HepG2 (cell line): ENCODE measurements around the gene TMIGD3. TPM values are rescaled to one million over a fixed set of nuclear protein-coding genes. Genes with fewer than 3 reads are reported as not detected.

Experiments used
- ATAC-seq: fragments of 200-7000 bp; cut with Tn5 transposase; 3 replicates; pipeline ENCODE4 v1.9.1; 2020; ENCODE audit warnings: mild to moderate bottlenecking, moderate library complexity
- BruUV-seq: library from RNA; stranded (reverse); fragments of 400-500 nt; replicated peaks from 2 replicates; lab custom pipeline; 2021; lab: Mats Ljungman, UMichigan
- CTCF ChIA-PET: fragments of 300-600 bp; formaldehyde crosslinking; extraction: SDS; loops from one replicate; lab custom pipeline; 2021; ENCODE audit warnings: low total read pairs, inconsistent platforms, low intra/inter-chr PET ratio; lab: Yijun Ruan, JAX
- POLR2A ChIA-PET: fragments of 350-600 bp; sonication (Branson Sonifier 250); formaldehyde crosslinking; loops from one replicate; lab custom pipeline; 2020; ENCODE audit warnings: antibody characterized with exemption, inconsistent platforms; lab: Yijun Ruan, JAX
- DNase-seq: peaks from one replicate; pipeline ENCODE4 v3.0.0-alpha.2; 2015; ENCODE audit warnings: low spot score
- FAIRE-seq: peaks from 3 replicates; lab custom pipeline; 2011; peaks lifted over from hg19 to GRCh38; lab: Jason Lieb, UNC
- H2AFZ ChIP-seq: one replicate; pipeline ENCODE4 v1.6.1; 2011; ENCODE audit warnings: low read length, inconsistent platforms
- H3K27ac ChIP-seq: fragments of 300-600 bp; 3 replicates; pipeline ENCODE4 v1.8.0; 2011; ENCODE audit warnings: mixed run types, mild to moderate bottlenecking, mixed read lengths, low read length, inconsistent platforms; ENCODE audit not compliant: insufficient read depth; ENCODE audit errors: extremely low read length
- H3K27me3 ChIP-seq, 2 experiments: fragments of 200-600 bp in 1 of 2; 2 replicates in 1 of 2; 3 replicates in 1 of 2; pipeline versions ENCODE4 v1.6.0 to v1.8.0; 2011; ENCODE audit warnings: low read length in 2 of 2, mild to moderate bottlenecking in 2 of 2, moderate library complexity in 2 of 2, inconsistent platforms in 1 of 2; ENCODE audit not compliant: insufficient read depth in 2 of 2, control insufficient read depth in 1 of 2
- H3K36me3 ChIP-seq, 2 experiments: fragments of 200-600 bp in 1 of 2; replicated peaks in 1 of 2; 2 replicates in 1 of 2; 3 replicates in 1 of 2; pipeline versions ENCODE4 v1.5.1 to v1.8.0; 2011; ENCODE audit warnings: low read length in 2 of 2, inconsistent platforms in 1 of 2; ENCODE audit not compliant: insufficient read depth in 2 of 2, control insufficient read depth in 1 of 2
- H3K4me1 ChIP-seq: 2 replicates; pipeline ENCODE4 v1.5.1; 2012; ENCODE audit warnings: low read length, inconsistent platforms; ENCODE audit not compliant: insufficient read depth
- H3K4me2 ChIP-seq: 2 replicates; pipeline ENCODE4 v1.6.0; 2011; ENCODE audit warnings: low read depth, low read length, inconsistent platforms
- H3K4me3 ChIP-seq, 3 experiments: fragments of 200-600 bp in 1 of 3; sonication (generic), shearing (Covaris generic) in 1 of 3; replicated peaks in 1 of 3; 2 replicates each; pipeline ENCODE4 v1.5.1; 2011 to 2016; ENCODE audit warnings: low read length in 3 of 3, inconsistent platforms in 2 of 3, low read depth in 2 of 3, mild to moderate bottlenecking in 2 of 3, control low read depth in 1 of 3, mixed read lengths in 1 of 3; ENCODE audit not compliant: insufficient read depth in 1 of 3
- H3K79me2 ChIP-seq: one replicate; pipeline ENCODE4 v1.6.1; 2011; ENCODE audit warnings: low read length, inconsistent platforms; ENCODE audit not compliant: insufficient read depth
- H3K9ac ChIP-seq: 2 replicates; pipeline ENCODE4 v1.6.0; 2011; ENCODE audit warnings: mild to moderate bottlenecking, low read depth, low read length, inconsistent platforms; ENCODE audit not compliant: insufficient read depth
- H3K9me3 ChIP-seq: 2 replicates; pipeline ENCODE4 v1.5.1; 2012; ENCODE audit warnings: mild to moderate bottlenecking, low read length
- H4K20me1 ChIP-seq: 2 replicates; pipeline ENCODE4 v1.6.0; 2011; ENCODE audit warnings: inconsistent platforms, mild to moderate bottlenecking, low read length, moderate library complexity; ENCODE audit not compliant: insufficient read depth
- DPF2 ChIP-seq: sonication (generic); formaldehyde crosslinking; IDR thresholded peaks from 2 replicates; pipeline ENCODE4 v1.4.0; 2020; ENCODE audit warnings: mild to moderate bottlenecking, low read depth, missing genetic modification reagents, borderline replicate concordance
- ESRRA ChIP-seq: sonication (generic); formaldehyde crosslinking; IDR thresholded peaks from 2 replicates; pipeline ENCODE4 v1.5.1; 2020; ENCODE audit warnings: mild to moderate bottlenecking, low read depth, missing genetic modification reagents
- HOXA3 ChIP-seq: sonication (generic); formaldehyde crosslinking; IDR thresholded peaks from 2 replicates; pipeline ENCODE4 v1.5.0; 2020; ENCODE audit warnings: missing genetic modification reagents
- ZNF234 ChIP-seq: sonication (generic); formaldehyde crosslinking; conservative IDR thresholded peaks from 2 replicates; pipeline ENCODE4 v1.5.1; 2020; ENCODE audit warnings: mild to moderate bottlenecking, missing genetic modification reagents
- ZNF34 ChIP-seq: sonication (generic); formaldehyde crosslinking; IDR thresholded peaks from 2 replicates; pipeline ENCODE4 v1.4.0; 2020; ENCODE audit warnings: mild to moderate bottlenecking, missing genetic modification reagents, borderline replicate concordance
- WGBS: methylation state at CpG from one replicate; pipeline ENCODE4 v1.1.6; 2017; ENCODE audit warnings: low lambda C conversion rate; 5-methylcytosine and 5-hydroxymethylcytosine counted together
- in situ Hi-C: cut with HindIII; loops from 2 replicates; pipeline ENCODE4 v1.10.0; 2017; ENCODE audit warnings: low pct_unique_long_range_greater_than_20kb; ENCODE audit not compliant: extremely low pct_ligation_motif_present
- intact Hi-C: fragments of 100-400 bp; cut with micrococcal nuclease; formaldehyde crosslinking; loops from one replicate; pipeline ENCODE4 v1.10.0; 2022; ENCODE audit not compliant: unreplicated experiment
- polyA plus RNA-seq, 8 experiments: library from polyadenylated mRNA; depleted of rRNA in 3 of 8; stranded (reverse) in 7 of 8; unstranded in 1 of 8; fragments of >200 nt; fragmentation: Illumina TruSeq in 4 of 8; extraction: Trizol in 4 of 8; gene quantifications; 2 replicates each; pipeline versions ENCODE4 v1.2.1 to v1.2.3, GENCODE V29; 2011 to 2016; ENCODE audit warnings: low read depth in 4 of 8, missing spikeins in 1 of 8, mixed read lengths in 1 of 8; ENCODE audit not compliant: insufficient read depth in 1 of 8
- total RNA-seq, 5 experiments: library from RNA; depleted of rRNA; stranded (reverse); fragments of >200 nt; fragmentation: Illumina TruSeq; extraction: Trizol; gene quantifications; 2 replicates each; pipeline ENCODE4 v1.2.3, GENCODE V29; 2016; ENCODE audit warnings: low read depth in 1 of 5
- TF ChIP-seq, protein P1 (sequence below): sonication (generic); formaldehyde crosslinking; IDR thresholded peaks from 2 replicates; pipeline ENCODE4; 2020; ENCODE audit warnings: missing genetic modification reagents, mild to moderate bottlenecking, borderline replicate concordance

TMIGD3 gene
- total and polyA plus RNA-seq, 2 of the 13 experiments (the other 11 are each of a cell fraction or from before 2014, with no cell fraction given): not detected

DNA sequence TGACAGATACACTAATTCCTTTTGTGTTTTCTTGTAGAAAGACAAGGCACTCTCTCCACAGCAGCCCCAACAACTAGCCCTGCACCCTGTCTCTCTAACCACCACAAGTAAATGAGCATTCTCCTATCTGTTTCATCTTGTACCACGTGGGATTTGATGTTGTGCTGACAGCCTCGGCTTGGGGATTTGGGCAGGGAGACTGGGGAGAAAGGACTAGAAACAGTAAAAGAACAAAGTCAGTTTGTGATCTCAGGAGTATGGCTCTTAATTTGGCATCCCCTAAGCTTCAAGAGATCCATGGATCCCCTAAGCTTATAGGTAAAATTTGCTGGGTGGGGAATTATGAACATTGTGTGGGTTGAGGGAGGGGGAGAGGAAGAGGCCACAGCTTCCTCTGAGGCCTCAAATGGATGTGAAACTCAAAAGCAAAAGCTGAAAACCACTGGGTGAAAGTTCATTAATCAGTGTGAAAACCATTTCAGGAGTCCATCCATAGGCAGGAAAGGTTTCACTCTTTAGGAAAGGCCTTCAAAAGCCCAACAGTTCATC lies 26.6 kb downstream of the TMIGD3 start:
- Histone ChIP-seq H3K9me3 (no peaks in the 10 kb centered on the region), H4K20me1 (no peaks in the 10 kb centered on the region), H3K27ac (no peak overlapping the region), H3K4me1 (peaks cover 13% of the 10 kb centered on the region), H3K4me3 (no peak overlapping the region), H3K36me3 (no peaks in the 10 kb centered on the region), H3K79me2 (no peaks in the 10 kb centered on the region), H3K27me3 (no peaks in the 10 kb centered on the region), H3K4me2 (no peak overlapping the region), H2AFZ (no peak overlapping the region), H3K9ac (no peak overlapping the region)
- WGBS: 52% methylated on average over 2 of the region's 2 CpGs
- in situ Hi-C loops: no loop called here
- intact Hi-C loops: no loop called here
- ATAC-seq: no peak
- TF ChIP-seq DPF2 (CRISPR knock-in tag) (no peak), ZNF34 (CRISPR knock-in tag) (no peak), ZNF234 (CRISPR knock-in tag) (no peak)
- TF ChIP-seq, protein P1, sequence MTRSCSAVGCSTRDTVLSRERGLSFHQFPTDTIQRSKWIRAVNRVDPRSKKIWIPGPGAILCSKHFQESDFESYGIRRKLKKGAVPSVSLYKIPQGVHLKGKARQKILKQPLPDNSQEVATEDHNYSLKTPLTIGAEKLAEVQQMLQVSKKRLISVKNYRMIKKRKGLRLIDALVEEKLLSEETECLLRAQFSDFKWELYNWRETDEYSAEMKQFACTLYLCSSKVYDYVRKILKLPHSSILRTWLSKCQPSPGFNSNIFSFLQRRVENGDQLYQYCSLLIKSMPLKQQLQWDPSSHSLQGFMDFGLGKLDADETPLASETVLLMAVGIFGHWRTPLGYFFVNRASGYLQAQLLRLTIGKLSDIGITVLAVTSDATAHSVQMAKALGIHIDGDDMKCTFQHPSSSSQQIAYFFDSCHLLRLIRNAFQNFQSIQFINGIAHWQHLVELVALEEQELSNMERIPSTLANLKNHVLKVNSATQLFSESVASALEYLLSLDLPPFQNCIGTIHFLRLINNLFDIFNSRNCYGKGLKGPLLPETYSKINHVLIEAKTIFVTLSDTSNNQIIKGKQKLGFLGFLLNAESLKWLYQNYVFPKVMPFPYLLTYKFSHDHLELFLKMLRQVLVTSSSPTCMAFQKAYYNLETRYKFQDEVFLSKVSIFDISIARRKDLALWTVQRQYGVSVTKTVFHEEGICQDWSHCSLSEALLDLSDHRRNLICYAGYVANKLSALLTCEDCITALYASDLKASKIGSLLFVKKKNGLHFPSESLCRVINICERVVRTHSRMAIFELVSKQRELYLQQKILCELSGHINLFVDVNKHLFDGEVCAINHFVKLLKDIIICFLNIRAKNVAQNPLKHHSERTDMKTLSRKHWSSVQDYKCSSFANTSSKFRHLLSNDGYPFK (CRISPR knock-in tag): no peak
- FAIRE-seq: no peak
- POLR2A ChIA-PET: no interaction called here
- CTCF ChIA-PET: no interaction called here
- no TSS peak for BruUV-seq
- no peak for DNase-seq

DNA sequence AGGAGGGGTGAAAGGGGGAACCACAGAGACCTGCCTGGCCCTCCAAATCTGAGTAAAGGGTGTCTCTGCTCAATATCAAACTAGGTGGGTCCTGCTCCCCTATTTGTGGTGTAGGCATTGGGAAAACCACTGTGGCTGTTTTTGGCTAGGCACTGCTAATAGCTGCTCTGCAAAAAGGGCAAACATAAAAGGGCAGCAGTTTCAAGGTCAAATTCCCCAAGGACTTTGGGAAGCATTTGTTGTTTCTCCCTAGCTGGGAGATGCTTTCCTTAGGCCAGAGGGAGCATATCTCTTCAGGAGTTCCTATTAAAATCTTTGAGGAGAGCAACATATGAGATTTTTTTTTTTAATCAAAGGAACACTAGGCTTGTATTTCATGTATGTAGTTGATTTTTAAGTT lies 27.2 kb downstream of the TMIGD3 start:
- H3K9me3 ChIP-seq: no peaks in the 10 kb centered on the region
- intact Hi-C loops: no loop called here
- TF ChIP-seq ESRRA (peak; percentile 62; the same call in 1 of the 2 replicates), HOXA3 (CRISPR knock-in tag) (no peak)
- no peak overlapping the region for H3K27ac ChIP-seq
- H3K4me1 ChIP-seq: peaks cover 13% of the 10 kb centered on the region
- no peak for ATAC-seq
- H3K4me3 ChIP-seq: no peak overlapping the region
- no peaks in the 10 kb centered on the region for H4K20me1 ChIP-seq
- H3K27me3 ChIP-seq: no peaks in the 10 kb centered on the region
- H2AFZ ChIP-seq: no peak overlapping the region
- no peak for DNase-seq
- no peak overlapping the region for H3K9ac ChIP-seq
- CTCF ChIA-PET: no interaction called here
- no peaks in the 10 kb centered on the region for H3K36me3 ChIP-seq
- no peaks in the 10 kb centered on the region for H3K79me2 ChIP-seq
- no peak for FAIRE-seq
- POLR2A ChIA-PET: no interaction called here
- H3K4me2 ChIP-seq: no peak overlapping the region
- in situ Hi-C loops: no loop called here
- no TSS peak for BruUV-seq
